NCI-H2171 (cell line): ENCODE results near the gene RPP25.
A peak's percentile ranks its signal among the peaks of the same experiment; 100 is the strongest.
"Not testable (repeated sequence)": the region's sequence is repeated elsewhere in the genome, so short reads cannot be mapped to it uniquely, and the experiment has no call there.

ENCODE experiments used
- DNase-seq: peaks from one replicate; lab custom pipeline; 2025; lab: John Stamatoyannopoulos, UW

RPP25 gene

DNA sequence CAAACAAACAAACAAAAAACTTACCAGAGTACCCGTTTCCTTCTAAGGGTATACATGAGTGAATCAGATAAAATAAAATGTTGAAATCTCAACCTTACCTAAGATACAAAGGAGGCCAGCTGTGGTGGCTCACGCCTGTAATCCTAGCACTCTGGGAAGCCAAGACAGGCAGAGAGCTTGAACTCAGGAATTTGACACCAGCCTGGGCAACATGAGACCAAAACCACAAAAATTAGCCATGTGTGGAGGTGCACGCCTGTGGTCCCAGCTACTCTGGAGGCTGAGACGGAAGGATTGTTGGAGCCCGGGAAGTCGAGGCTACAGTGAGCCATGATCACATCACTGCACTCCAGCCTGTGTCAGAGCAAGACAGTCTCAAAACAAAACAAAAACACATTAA, 38.9 kb downstream of the RPP25 start:
- no peak for DNase-seq

DNA sequence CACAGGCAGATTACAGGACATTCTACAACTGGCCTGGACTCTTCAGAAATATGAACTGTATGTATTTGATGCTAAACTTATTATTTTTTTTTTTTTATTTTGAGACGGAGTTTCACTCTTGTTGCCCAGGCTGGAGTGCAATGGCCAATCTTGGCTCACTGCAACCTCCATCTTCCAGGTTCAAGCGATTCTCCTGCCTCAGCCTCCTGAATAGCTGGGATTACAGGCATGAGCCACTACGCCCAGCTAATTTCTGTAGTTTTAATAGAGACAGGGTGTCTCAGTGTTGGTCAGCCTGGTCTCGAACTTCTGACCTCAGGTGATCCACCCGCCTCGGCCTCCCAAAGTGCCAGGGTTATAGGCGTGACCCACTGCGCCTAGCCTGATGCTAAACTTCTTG, 42.8 kb downstream of the RPP25 start:
- not testable (repeated sequence) for DNase-seq

DNA sequence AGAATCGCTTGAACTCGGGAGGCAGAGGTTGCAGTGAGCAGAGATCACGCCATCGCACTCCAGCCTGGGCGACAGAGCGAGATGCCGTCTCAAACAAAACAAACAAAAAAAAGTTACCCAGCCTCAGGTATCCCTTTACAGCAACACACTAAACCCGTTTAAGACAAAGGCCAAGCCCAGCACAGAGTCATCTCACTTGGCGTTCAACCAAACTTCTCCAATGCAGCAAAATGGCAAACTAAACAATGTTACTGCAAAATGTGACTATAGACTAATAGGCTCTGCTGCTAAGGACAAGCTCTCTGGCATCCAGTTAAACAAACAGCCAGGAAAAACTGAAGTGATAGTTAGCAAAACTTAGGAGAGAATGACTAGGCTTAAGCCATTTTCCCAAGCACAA, 43.5 kb downstream of the RPP25 start:
- no peak for DNase-seq

DNA sequence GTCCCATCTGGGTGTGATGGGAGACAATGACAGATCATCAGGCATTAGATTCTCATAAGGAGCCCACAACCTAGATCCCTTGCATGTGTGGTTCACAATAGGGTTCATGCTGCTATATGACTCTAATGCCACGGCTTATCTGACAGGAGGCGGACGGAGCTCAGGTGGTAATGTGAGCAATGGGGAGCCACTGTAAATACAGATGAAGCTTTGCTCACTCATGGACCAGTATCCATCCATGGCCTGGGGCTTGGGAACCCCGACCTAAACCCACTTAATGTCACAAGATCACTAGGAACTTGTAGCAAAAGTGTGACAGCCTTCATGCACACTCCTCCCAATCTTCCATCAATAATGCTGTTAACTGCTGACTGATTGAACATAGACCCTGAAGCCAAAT, 47.9 kb downstream of the RPP25 start:
- no peak for DNase-seq

DNA sequence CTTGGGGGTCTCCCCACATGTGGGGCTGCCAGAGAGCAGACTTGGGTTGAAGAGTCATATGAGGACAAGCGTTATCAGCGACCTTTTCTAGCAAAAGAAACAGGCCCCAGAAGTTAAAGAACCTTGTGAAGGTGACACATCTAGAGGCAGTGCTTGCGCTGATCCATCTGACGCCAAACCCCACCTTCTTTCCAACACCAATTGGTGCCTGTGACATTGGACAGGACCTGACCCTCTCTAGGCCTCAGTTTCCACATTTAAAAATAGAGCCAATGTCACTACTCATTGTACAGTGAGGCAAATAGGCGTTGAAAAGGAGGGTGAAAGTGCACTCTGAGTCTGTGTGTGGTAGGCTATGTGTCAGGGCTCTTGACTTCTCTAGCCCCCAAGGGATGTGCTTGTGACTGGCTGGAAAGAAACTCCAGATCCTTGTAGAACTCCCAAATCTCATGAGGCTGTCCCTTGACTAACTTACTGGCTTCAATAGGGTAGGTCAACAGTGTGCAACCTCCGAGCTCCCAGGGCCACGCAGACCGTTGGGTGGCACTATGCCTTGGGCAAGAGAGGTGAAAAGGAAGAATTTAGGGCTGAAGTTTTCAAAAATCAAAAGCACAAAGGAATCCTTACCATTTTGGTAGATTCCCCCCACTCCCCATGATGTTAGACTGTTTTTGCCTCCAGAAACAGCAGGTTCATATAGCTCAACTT, 49.3 kb downstream of the RPP25 start:
- DNase-seq = no peak

DNA sequence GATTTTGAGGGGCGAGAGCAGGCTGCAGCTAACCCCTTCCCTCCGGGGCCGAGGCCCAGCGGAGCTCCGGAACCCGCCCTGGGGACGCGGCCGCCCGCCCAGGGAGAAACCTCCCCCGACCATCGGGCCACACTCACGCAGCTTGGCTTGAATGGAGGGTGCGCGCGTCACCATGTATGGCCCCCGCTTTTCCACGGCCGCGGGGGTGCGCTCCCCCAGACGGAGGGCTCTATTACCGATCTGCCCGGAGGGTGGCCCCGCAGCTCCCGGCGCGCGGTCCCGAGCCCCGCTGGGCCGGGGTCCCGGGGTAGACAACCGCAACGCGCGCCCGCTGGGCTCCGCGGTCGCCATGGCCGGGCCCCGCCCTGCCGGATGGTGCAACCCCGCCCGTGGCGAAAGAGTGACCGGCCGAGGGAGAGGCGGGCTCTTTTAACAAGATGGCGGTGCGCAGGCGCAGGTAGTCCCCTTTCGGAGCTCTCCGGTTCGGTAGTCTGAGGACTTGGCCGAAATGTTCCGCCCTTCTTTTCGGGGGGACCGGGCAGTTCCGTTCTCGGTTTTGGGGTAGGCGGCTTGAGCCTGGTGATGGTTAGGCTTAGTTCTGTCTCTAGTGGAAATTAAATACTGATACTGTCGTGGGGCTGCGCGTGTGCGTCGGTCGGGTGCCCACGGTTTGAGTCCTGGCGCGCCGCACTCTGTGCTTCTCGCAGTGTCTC, 50.0 kb downstream of the RPP25 start, which contains the start of gene FAM219B:
Gene FAM219B, minus strand, starts transcription at position 402 of the 713 bp plus-strand sequence. Its CDS starts 51 bp downstream, at position 351.
- DNase-seq = peak; percentile 75

DNA sequence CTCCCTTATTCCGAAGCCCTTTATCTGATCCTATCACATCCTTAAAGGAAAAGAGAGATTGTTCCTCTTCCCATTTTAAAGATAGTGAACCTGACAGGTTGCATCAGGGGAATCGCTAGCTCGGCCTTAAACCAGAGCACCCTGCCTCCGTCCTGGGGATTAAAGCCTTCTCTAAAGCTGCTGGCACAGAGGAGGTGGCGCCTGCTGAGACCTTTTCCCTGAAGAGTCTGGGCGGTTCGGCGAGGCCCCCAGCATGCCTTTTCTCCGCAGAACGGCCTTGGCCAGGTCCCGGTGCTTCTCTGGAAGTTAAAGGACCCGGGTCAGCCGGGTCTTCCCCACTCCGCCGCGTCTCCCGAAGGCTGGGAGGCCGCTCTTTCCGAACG, 50.5 kb downstream of the RPP25 start:
- DNase-seq = no peak
